Ascending aorta (tissue), 2 donors: ENCODE results near the gene IGFBP5. TPM values are rescaled to one million over a fixed set of nuclear protein-coding genes. Genes with fewer than 3 reads are reported as not detected.

Source experiments
- DNase-seq, 2 donors: peaks; one replicate each; pipeline ENCODE4 v3.0.0-alpha.2; 2019; ENCODE audit warnings: low spot score in 2 of 2
- H3K27ac ChIP-seq, 2 donors: fragments of 200-600 bp; sonication (generic); one replicate each; pipeline ENCODE4 v1.5.1; 2016 to 2017; ENCODE audit warnings: mild to moderate bottlenecking in 1 of 2
- H3K27me3 ChIP-seq: fragments of 200-600 bp; sonication (generic); one replicate; pipeline ENCODE4 v1.5.1; 2017
- H3K36me3 ChIP-seq, 2 donors: fragments of 200-600 bp; sonication (generic); one replicate each; pipeline ENCODE4 v1.5.1; 2016
- H3K4me1 ChIP-seq, 2 donors: fragments of 200-600 bp; sonication (generic); one replicate each; pipeline ENCODE4 v1.5.1; 2016 to 2017; ENCODE audit warnings: mild to moderate bottlenecking in 1 of 2
- H3K4me3 ChIP-seq, 2 donors: fragments of 200-600 bp; sonication (generic); one replicate each; pipeline ENCODE4 v1.5.1; 2016 to 2017; ENCODE audit warnings: mild to moderate bottlenecking in 1 of 2
- H3K9me3 ChIP-seq, 2 donors: fragments of 200-600 bp; sonication (generic); one replicate each; pipeline ENCODE4 v1.5.1; 2016
- CTCF ChIP-seq, 3 experiments: fragments of 200-600 bp in 2 of 3; fragments of 450-650 bp in 1 of 3; sonication (generic) in 2 of 3; IDR thresholded peaks; one replicate each; pipeline ENCODE4 v1.5.1; 2016 to 2019; ENCODE audit warnings: antibody characterized with exemption in 3 of 3, mild to moderate bottlenecking in 1 of 3, moderate library complexity in 1 of 3
- intact Hi-C: fragments of 100-400 bp; cut with DNase I; formaldehyde crosslinking; loops from one replicate; pipeline ENCODE4 v1.15.1; 2023
- total RNA-seq: library from RNA; depleted of rRNA; stranded (reverse); fragments of >200 nt; gene quantifications from one replicate; pipeline ENCODE4 v1.1.0, GENCODE V29; 2016

IGFBP5 gene
- total RNA-seq, 1 donor from 2014 or later: 1,280 TPM

DNA sequence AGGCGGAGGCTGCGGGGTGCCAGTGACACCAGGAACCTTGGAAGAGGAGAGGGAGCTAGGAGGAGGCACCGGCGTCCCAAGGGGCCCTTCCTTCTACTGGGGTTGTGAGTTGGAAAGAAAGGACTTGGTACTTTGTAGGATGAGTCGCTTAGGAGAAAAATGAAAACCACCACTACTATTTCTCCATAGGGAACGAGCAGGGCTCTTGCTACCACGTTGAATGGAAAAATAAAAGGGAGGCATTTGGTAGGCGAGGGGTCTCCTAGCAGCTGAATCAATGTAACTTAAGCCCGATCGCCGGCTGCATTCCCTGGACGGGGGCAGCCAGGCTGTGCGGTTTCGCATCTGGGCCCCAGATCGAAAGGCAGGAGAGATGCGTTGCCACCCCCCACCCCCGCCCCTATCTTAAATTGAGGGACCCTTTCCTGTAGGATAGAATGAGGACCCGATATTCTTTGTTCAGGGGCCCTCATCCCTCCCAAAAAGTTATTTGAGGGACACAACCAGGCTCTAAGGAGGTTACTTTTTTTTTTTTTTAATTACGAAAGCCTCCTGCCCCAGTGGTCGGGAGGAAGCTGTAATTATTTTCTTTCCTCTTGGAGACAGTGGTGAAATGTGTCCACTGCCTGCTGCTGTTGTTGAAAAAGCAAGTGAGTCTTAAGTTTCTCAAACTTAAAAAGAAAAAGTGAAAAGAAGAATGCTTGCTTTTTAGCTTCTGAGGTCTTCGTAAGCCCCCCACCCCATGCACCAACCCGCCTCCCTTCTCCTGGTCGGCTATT lies 60.8 kb downstream of the IGFBP5 start:
- intact Hi-C loops: loop anchor here (2.0 to 5.0 kb wide), 2 partner anchors 20 to 57 kb away; no protein-coding TSS in a partner anchor

GRCh38 chr2:216633616-216634369 lies 61.6 kb downstream of the IGFBP5 start:
- TF ChIP-seq CTCF (IDR thresholded peaks at IDR 0.05): no peak
- peaks cover 0 to under 1% of the 10 kb centered on the region in 2 donors for H3K36me3 ChIP-seq
- no peaks in the 10 kb centered on the region for H3K27me3 ChIP-seq
- intact Hi-C loops: loop anchor here (2.0 to 5.0 kb wide), 2 partner anchors 21 to 56 kb away; no protein-coding TSS in a partner anchor
- peak overlapping the region; percentile 80 to 88 for H3K27ac ChIP-seq
- peaks cover 0 to 17% of the 10 kb centered on the region in 2 donors for H3K4me1 ChIP-seq
- H3K9me3 ChIP-seq: no peaks in the 10 kb centered on the region
- peak overlapping the region; percentile 81 to 96 for H3K4me3 ChIP-seq
- DNase-seq: peak in 1 of 2 donors; percentile 68

More for the DNA sequence above, 60.8 kb downstream of the IGFBP5 start:
- Histone ChIP-seq H3K4me3 (peak overlapping the region; percentile 81 to 96), H3K4me1 (peaks cover 0 to 17% of the 10 kb centered on the region in 2 donors), H3K9me3 (no peaks in the 10 kb centered on the region), H3K36me3 (peaks cover 0 to 7% of the 10 kb centered on the region in 2 donors), H3K27ac (peak overlapping the region; percentile 80 to 88), H3K27me3 (no peaks in the 10 kb centered on the region)
- DNase-seq: no peak
- no peak for TF ChIP-seq CTCF (IDR thresholded peaks at IDR 0.05)

GRCh38 chr2:216632952-216633615 lies 62.3 kb downstream of the IGFBP5 start, which contains the start of gene IGFBP2:
Gene IGFBP2, plus strand, starts transcription at chr2:216633420. Its CDS starts 104 bp downstream, at chr2:216633524.
- H3K9me3 ChIP-seq: no peaks in the 10 kb centered on the region
- H3K4me3 ChIP-seq: peak within 1 kb of the TSS; percentile 81 to 96
- peak in 1 of 2 donors; percentile 77 for DNase-seq
- H3K36me3 ChIP-seq: no peaks in the 10 kb centered on the region
- no peak for TF ChIP-seq CTCF (IDR thresholded peaks at IDR 0.05)
- H3K27me3 ChIP-seq: no peaks in the 10 kb centered on the region
- H3K27ac ChIP-seq: peak within 1 kb of the TSS; percentile 80 to 88
- H3K4me1 ChIP-seq: peaks cover 0 to 13% of the 10 kb centered on the region in 2 donors
- intact Hi-C loops: loop anchor here (5.0 kb wide), 1 partner anchor 56 kb away; no protein-coding TSS in a partner anchor

- no peaks in the 10 kb centered on the region for H3K36me3 ChIP-seq
- DNase-seq: no peak
- peak overlapping the region; percentile 62 to 76 for H3K27ac ChIP-seq
- H3K4me1 ChIP-seq: peaks cover 0 to 7% of the 10 kb centered on the region in 2 donors
- TF ChIP-seq CTCF (IDR thresholded peaks at IDR 0.05): no peak
- no peaks in the 10 kb centered on the region for H3K27me3 ChIP-seq
- H3K9me3 ChIP-seq: no peaks in the 10 kb centered on the region
- intact Hi-C loops: loop anchor here (5.0 kb wide), 1 partner anchor 55 kb away; no protein-coding TSS in a partner anchor
- peak overlapping the region; percentile 81 to 96 for H3K4me3 ChIP-seq
Observed at GRCh38 chr2:216632346-216632951, 62.9 kb downstream of the IGFBP5 start.

- intact Hi-C loops: loop anchor here (5.0 kb wide), 1 partner anchor 52 kb away; no protein-coding TSS in a partner anchor
- Histone ChIP-seq H3K4me3 (no peak overlapping the region), H3K4me1 (no peaks in the 10 kb centered on the region), H3K27me3 (no peaks in the 10 kb centered on the region), H3K9me3 (no peaks in the 10 kb centered on the region), H3K36me3 (no peaks in the 10 kb centered on the region), H3K27ac (no peak overlapping the region)
- no peak for TF ChIP-seq CTCF (IDR thresholded peaks at IDR 0.05)
- DNase-seq: no peak
Observed at GRCh38 chr2:216629784-216630183, 65.6 kb downstream of the IGFBP5 start.
